HL-60 (cell line): ENCODE measurements around the gene CALHM5.

Source experiments
- CTCF ChIP-seq: IDR thresholded peaks from one replicate; pipeline ENCODE4 v1.5.1; 2011; ENCODE audit warnings: low read length, control low read depth, inconsistent platforms; ENCODE audit not compliant: insufficient read depth
- POLR2AphosphoS5 ChIP-seq: IDR thresholded peaks from 2 replicates; pipeline ENCODE4 v1.6.1; 2012; ENCODE audit warnings: low read depth

- TF ChIP-seq CTCF (no peak), POLR2AphosphoS5 (no peak)
These were observed 18.2 kb downstream of the CALHM5 start for GRCh38 chr6:116529466-116530290.
